GM12878 (cell line): ENCODE measurements around the gene DTX1. TPM values are rescaled to one million over a fixed set of nuclear protein-coding genes. Genes with fewer than 3 reads are reported as not detected.

Experiments
- ATAC-seq: fragments of 200-7000 bp; cut with Tn5 transposase; 3 replicates; pipeline ENCODE4 v1.9.1; 2020; ENCODE audit warnings: mild to moderate bottlenecking, moderate library complexity
- BruUV-seq: library from RNA; stranded (reverse); fragments of 400-500 nt; replicated peaks from 2 replicates; lab custom pipeline; 2021; lab: Mats Ljungman, UMichigan
- CTCF ChIA-PET: fragments of 300-600 bp; sonication (Branson Sonifier 250); formaldehyde crosslinking; extraction: SDS; loops from one replicate; lab custom pipeline; 2021; ENCODE audit warnings: inconsistent platforms; lab: Yijun Ruan, JAX
- POLR2A ChIA-PET: fragments of 350-600 bp; formaldehyde crosslinking; extraction: SDS; loops from one replicate; lab custom pipeline; 2021; ENCODE audit warnings: inconsistent platforms; lab: Charles Lee
- RAD21 ChIA-PET: fragments of 300-600 bp; sonication (Branson Sonifier 250); formaldehyde crosslinking; loops from one replicate; lab custom pipeline; 2023; ENCODE audit warnings: antibody characterized with exemption; ENCODE audit not compliant: unreplicated experiment; lab: Charles Lee
- SMC1A ChIA-PET: fragments of 300-600 bp; sonication (Branson Sonifier 250); formaldehyde crosslinking; loops from one replicate; lab custom pipeline; 2023; ENCODE audit not compliant: unreplicated experiment, uncharacterized antibody; lab: Charles Lee
- DNase-seq: peaks from one replicate; pipeline ENCODE4 v3.0.0-alpha.2; 2011; ENCODE audit warnings: low read depth, low spot score
- FAIRE-seq: peaks from 3 replicates; lab custom pipeline; 2011; peaks lifted over from hg19 to GRCh38; lab: Jason Lieb, UNC
- H2AFZ ChIP-seq: 2 replicates; pipeline ENCODE4 v1.6.0; 2011; ENCODE audit warnings: low read depth, low read length, control low read depth; ENCODE audit not compliant: control insufficient read depth
- H3K27ac ChIP-seq: 2 replicates; pipeline ENCODE4 v1.5.1; 2011; ENCODE audit warnings: control low read depth; ENCODE audit not compliant: control insufficient read depth, insufficient read depth
- H3K27me3 ChIP-seq, 2 experiments: replicated peaks in 1 of 2; 2 replicates each; pipeline versions ENCODE4 v1.6.0 to v1.6.1; 2011; ENCODE audit warnings: low read length in 1 of 2; ENCODE audit not compliant: control insufficient read depth in 2 of 2, insufficient read depth in 2 of 2
- H3K36me3 ChIP-seq, 2 experiments: 2 replicates each; pipeline ENCODE4 v1.5.1; 2011; ENCODE audit warnings: low read length in 1 of 2; ENCODE audit not compliant: control insufficient read depth in 2 of 2, insufficient read depth in 2 of 2
- H3K4me1 ChIP-seq: 2 replicates; pipeline ENCODE4 v1.6.1; 2011; ENCODE audit warnings: mild to moderate bottlenecking, low read length, moderate library complexity, mixed read lengths; ENCODE audit not compliant: control insufficient read depth, insufficient read depth
- H3K4me2 ChIP-seq: 2 replicates; pipeline ENCODE4 v1.6.0; 2011; ENCODE audit warnings: control low read depth; ENCODE audit not compliant: control insufficient read depth, insufficient read depth
- H3K4me3 ChIP-seq: fragments of 200-600 bp; sonication (generic); 2 replicates; pipeline ENCODE4 v1.5.1; 2016
- H3K79me2 ChIP-seq: 2 replicates; pipeline ENCODE4 v1.6.0; 2011; ENCODE audit warnings: low read length; ENCODE audit not compliant: control insufficient read depth, insufficient read depth
- H3K9ac ChIP-seq: 2 replicates; pipeline ENCODE4 v1.8.0; 2011; ENCODE audit warnings: low read length, control low read depth, mixed read lengths; ENCODE audit not compliant: control insufficient read depth, insufficient read depth
- H3K9me3 ChIP-seq: replicated peaks from 3 replicates; pipeline ENCODE4 v1.5.1; 2011; ENCODE audit warnings: mild to moderate bottlenecking, low read length; ENCODE audit not compliant: control insufficient read depth, insufficient read depth
- H4K20me1 ChIP-seq: 2 replicates; pipeline ENCODE4 v1.6.0; 2011; ENCODE audit not compliant: control insufficient read depth, insufficient read depth
- CBFB ChIP-seq: IDR thresholded peaks from 2 replicates; pipeline ENCODE4 v1.6.1; 2016; ENCODE audit warnings: antibody characterized with exemption, low read depth
- CREB1 ChIP-seq: IDR thresholded peaks from 2 replicates; pipeline ENCODE4 v1.6.1; 2012; ENCODE audit warnings: low read depth, mild to moderate bottlenecking, inconsistent platforms
- EZH2 ChIP-seq: IDR thresholded peaks from 2 replicates; pipeline ENCODE4 v1.6.1; 2012; ENCODE audit warnings: low read depth, mild to moderate bottlenecking, control low read depth, inconsistent platforms, low read length, borderline replicate concordance; ENCODE audit not compliant: control insufficient read depth
- IRF4 ChIP-seq: IDR thresholded peaks from 2 replicates; pipeline ENCODE4 v1.6.1; 2011; ENCODE audit warnings: low read depth, low read length
- LARP7 ChIP-seq: fragments of 450-650 bp; IDR thresholded peaks from 2 replicates; pipeline ENCODE4 v1.6.1; 2017; ENCODE audit warnings: mild to moderate bottlenecking
- RBBP5 ChIP-seq: fragments of 200-600 bp; sonication (generic); conservative IDR thresholded peaks from 2 replicates; pipeline ENCODE4 v1.6.1; 2016
- REST ChIP-seq: IDR thresholded peaks from 2 replicates; pipeline ENCODE4 v1.6.1; 2012; ENCODE audit warnings: mild to moderate bottlenecking, low read depth, low read length
- WGBS: methylation state at CpG from one replicate; pipeline ENCODE4 v1.1.6; 2016; ENCODE audit warnings: low lambda C conversion rate; ENCODE audit not compliant: insufficient replicate concordance, insufficient coverage; ENCODE audit errors: missing lambda C conversion rate; 5-methylcytosine and 5-hydroxymethylcytosine counted together
- in situ Hi-C: fragments of 300-500 bp; cut with MboI; formaldehyde crosslinking; loops from 9 replicates; pipeline ENCODE4 v1.14.3; 2018; ENCODE audit warnings: mixed read lengths
- intact Hi-C: fragments of 100-400 bp; cut with micrococcal nuclease; formaldehyde crosslinking; loops from one replicate; pipeline ENCODE4 v1.14.2; 2022; ENCODE audit not compliant: unreplicated experiment
- polyA plus RNA-seq, 11 experiments: library from polyadenylated mRNA; depleted of rRNA in 4 of 11; unstranded in 6 of 11; stranded (reverse) in 5 of 11; fragments of >200 nt; fragmentation: Nextera tagmentation in 4 of 11; fragmentation: Illumina TruSeq in 1 of 11; extraction: Ambion mirVana in 4 of 11; extraction: Trizol in 1 of 11; gene quantifications; 1 replicate in 1 of 11; 2 replicates in 10 of 11; pipeline versions ENCODE4 v1.2.1 to v1.2.3, GENCODE V29; 2011 to 2016; ENCODE audit warnings: inconsistent platforms in 2 of 11, missing spikeins in 2 of 11, low read depth in 1 of 11
- total RNA-seq, 4 experiments: library from RNA; depleted of rRNA in 3 of 4; stranded (reverse); fragments of >200 nt in 3 of 4; fragmentation: Illumina TruSeq in 1 of 4; extraction: Trizol in 1 of 4; gene quantifications; 2 replicates each; pipeline versions ENCODE4 v1.2.1 to v1.2.3, GENCODE V29; 2013 to 2021

Gene DTX1
- total and polyA plus RNA-seq, 10 of the 15 experiments (the other 5 are each of a cell fraction or from before 2014, with no cell fraction given): 0.09 to 2.8 (median 0.66) TPM

DNA sequence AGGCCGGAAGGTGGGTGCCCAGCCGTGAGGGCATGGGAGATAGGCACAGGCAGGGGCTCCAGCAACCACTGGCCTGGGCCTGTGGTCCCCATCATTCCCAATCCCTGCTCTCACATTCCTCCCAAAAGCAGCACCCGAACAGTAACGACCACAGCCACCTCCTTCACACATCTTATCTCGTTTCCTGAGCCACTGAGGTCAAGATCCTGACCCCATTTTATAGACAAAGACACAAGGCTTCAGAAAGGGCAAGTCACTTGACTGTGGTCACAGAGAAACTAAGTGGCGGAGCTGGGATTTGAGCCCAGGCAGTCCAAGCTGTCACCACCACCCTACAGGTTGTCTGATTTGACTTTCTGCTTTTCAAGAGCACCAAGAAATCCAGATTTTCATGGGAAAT, 38.9 kb downstream of the DTX1 start:
- no peak overlapping the region for H3K4me2 ChIP-seq
- no peak for ATAC-seq
- SMC1A ChIA-PET: interaction anchor here (16.1 kb wide), 1 partner anchor 40 kb away, joined by 416 read pairs; the partner anchor contains the start of gene DTX1
- no TSS peak for BruUV-seq
- H4K20me1 ChIP-seq: no peaks in the 10 kb centered on the region
- no peak for DNase-seq
- H3K9me3 ChIP-seq: no peaks in the 10 kb centered on the region
- H3K4me3 ChIP-seq: no peak overlapping the region
- no peak overlapping the region for H2AFZ ChIP-seq
- no peak for FAIRE-seq
- no peak for TF ChIP-seq REST
- no peak for TF ChIP-seq IRF4
- no peak for TF ChIP-seq CREB1
- TF ChIP-seq EZH2: no peak
- no peak for TF ChIP-seq RBBP5
- no peak for TF ChIP-seq CBFB
- TF ChIP-seq LARP7: no peak
- TF ChIP-seq, all 136 proteins: peak for 0
- Histone ChIP-seq H3K27me3 (no peaks in the 10 kb centered on the region), H3K36me3 (no peaks in the 10 kb centered on the region), H3K27ac (no peak overlapping the region), H3K79me2 (no peaks in the 10 kb centered on the region), H3K4me1 (peaks cover 20% of the 10 kb centered on the region), H3K9ac (no peak overlapping the region)
- POLR2A ChIA-PET: interaction anchor here (0.6 kb wide), 1 partner anchor 11 kb away, joined by 4 read pairs; no protein-coding TSS in a partner anchor
- CTCF ChIA-PET: interaction anchor here (1.1 to 1.8 kb wide), 4 partner anchors 27 to 112 kb away, joined by 3 to 20 read pairs (median 3); no protein-coding TSS in a partner anchor
- in situ Hi-C loops (loop anchor here (10.0 kb wide), 1 partner anchor 51 kb away; no protein-coding TSS in a partner anchor), intact Hi-C loops (loop anchor here (5.0 kb wide), 1 partner anchor 103 kb away; no protein-coding TSS in a partner anchor)
- RAD21 ChIA-PET: interaction anchor here (6.2 kb wide), 1 partner anchor 46 kb away, joined by 50 read pairs; no protein-coding TSS in a partner anchor
- WGBS: 20% methylated on average over 6 of the region's 6 CpGs
